ENCODE measurements around the gene PPP1R1C. TPM values are rescaled to one million over a fixed set of nuclear protein-coding genes. Genes with fewer than 3 reads are reported as not detected.

The PPP1R1C gene
- total RNA-seq, 1 donor from 2014 or later: 8.8 TPM

- no peak for DNase-seq (ENCODE audit: low spot score)
Measured at GRCh38 chr2:181971032-181971431, 14.6 kb upstream of the PPP1R1C start.

GRCh38 chr2:181972431-181973170 lies 13.1 kb upstream of the PPP1R1C start:
- DNase-seq (ENCODE audit: low spot score): no peak

- no peak for DNase-seq (ENCODE audit: low spot score)
Measured at GRCh38 chr2:181973171-181973783, 12.4 kb upstream of the PPP1R1C start.

- no peak for DNase-seq (ENCODE audit: low spot score)
Measured at GRCh38 chr2:181977661-181978350, 7.8 kb upstream of the PPP1R1C start.

- DNase-seq (ENCODE audit: low spot score): no peak
Measured at GRCh38 chr2:181978351-181979150, 7.1 kb upstream of the PPP1R1C start.

- no peak for DNase-seq (ENCODE audit: low spot score)
Measured at GRCh38 chr2:181984060-181984459, 1.6 kb upstream of the PPP1R1C start.

GRCh38 chr2:181984814-181985631 lies 630 bp upstream of the PPP1R1C start:
- no peak for DNase-seq (ENCODE audit: low spot score)

- DNase-seq (ENCODE audit: low spot score): no peak
Measured at GRCh38 chr2:181988154-181988924, 2.7 kb downstream of the PPP1R1C start.

GRCh38 chr2:181989099-181989498 lies 3.4 kb downstream of the PPP1R1C start:
- no peak for DNase-seq (ENCODE audit: low spot score)

- no peak for DNase-seq (ENCODE audit: low spot score)
Measured at GRCh38 chr2:181991171-181991885, 5.7 kb downstream of the PPP1R1C start.

- no peak for DNase-seq (ENCODE audit: low spot score)
Measured at GRCh38 chr2:181992776-181993175, 7.1 kb downstream of the PPP1R1C start.

- DNase-seq (ENCODE audit: low spot score): no peak
Measured at GRCh38 chr2:181995289-181995688, 9.6 kb downstream of the PPP1R1C start.

GRCh38 chr2:181998041-181998835 lies 12.6 kb downstream of the PPP1R1C start:
- peak; percentile 44 for DNase-seq (ENCODE audit: low spot score)

GRCh38 chr2:181998891-181999654 lies 13.4 kb downstream of the PPP1R1C start:
- no peak for DNase-seq (ENCODE audit: low spot score)

GRCh38 chr2:181999911-182000310 lies 14.3 kb downstream of the PPP1R1C start:
- DNase-seq (ENCODE audit: low spot score): no peak

GRCh38 chr2:182004945-182005520 lies 19.4 kb downstream of the PPP1R1C start:
- DNase-seq (ENCODE audit: low spot score): no peak

- no peak for DNase-seq (ENCODE audit: low spot score)
Measured at GRCh38 chr2:182006595-182007341, 21.1 kb downstream of the PPP1R1C start.
